ENCODE data around the gene TCTN1.

DNA sequence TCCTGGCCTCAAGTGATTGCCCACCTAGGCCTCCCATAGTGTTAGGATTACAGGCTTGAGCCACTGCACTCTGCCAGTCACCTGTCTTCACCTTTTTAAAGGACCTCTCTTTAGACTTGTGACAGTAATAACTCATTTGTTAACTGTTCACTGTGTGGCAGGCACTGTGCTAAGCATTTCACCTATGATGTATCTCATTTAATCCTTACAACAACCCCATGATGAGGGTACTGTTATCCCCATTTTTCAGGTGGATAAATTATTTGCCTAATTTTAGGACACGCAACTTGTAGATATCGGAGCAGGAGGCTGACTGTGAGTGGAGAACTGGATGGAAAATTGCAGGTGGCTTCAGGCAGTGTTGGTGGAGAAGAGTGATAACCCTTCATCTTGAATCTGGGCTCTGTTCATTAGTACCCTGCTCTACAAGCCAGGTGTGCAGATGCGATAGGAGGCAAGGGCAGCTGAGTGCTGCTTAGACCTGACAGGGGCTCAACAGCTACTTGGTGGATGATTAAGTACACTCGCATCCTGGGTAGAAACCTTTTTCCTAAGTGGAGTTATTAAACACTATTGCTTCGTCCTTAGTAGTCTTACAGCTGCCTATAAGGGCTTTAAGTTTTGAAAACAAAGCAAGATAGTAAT, 2.7 kb downstream of the TCTN1 start:
- TF ChIP-seq POLR2AphosphoS5 (IDR thresholded peaks at IDR 0.05; ENCODE audit: low read depth, low read length) (no peak), POLR2A (IDR thresholded peaks at IDR 0.05; ENCODE audit: low read depth, low read length) (no peak)
